ENCODE results near the gene AGBL1. TPM values are rescaled to one million over a fixed set of nuclear protein-coding genes. Genes with fewer than 3 reads are reported as not detected.

AGBL1 gene
- total RNA-seq, 1 experiment from 2014 or later = not detected

GRCh38 chr15:86256628-86257027 is 177.0 kb downstream of the AGBL1 start:
- Histone ChIP-seq H3K18ac (ENCODE audit: insufficient read length, low read depth, low read length) (no peak overlapping the region), H2BK12ac (ENCODE audit: insufficient read length, low read depth, low read length) (no peak overlapping the region), H3K79me2 (ENCODE audit: insufficient read depth, low read length) (no peaks in the 10 kb centered on the region), H4K20me1 (ENCODE audit: control insufficient read depth, insufficient read depth, insufficient read length) (no peaks in the 10 kb centered on the region), H4K5ac (ENCODE audit: insufficient read length, low read depth, low read length) (no peak overlapping the region), H3K4me1 (ENCODE audit: insufficient read depth, low read length) (no peaks in the 10 kb centered on the region), H3K27me3 (ENCODE audit: insufficient read depth, low read length) (no peaks in the 10 kb centered on the region), H3K79me1 (ENCODE audit: insufficient read depth, low read depth, low read length, poor library complexity, severe bottlenecking) (no peaks in the 10 kb centered on the region), H3T11ph (ENCODE audit: low read length) (no peak overlapping the region), H2AK5ac (ENCODE audit: insufficient read length, low read length) (no peak overlapping the region), H4K8ac (replicated peaks; ENCODE audit: insufficient read length, low read depth, low read length) (no peak overlapping the region), H3K4me2 (ENCODE audit: insufficient read depth, insufficient read length, low read length) (no peak overlapping the region), H2BK120ac (ENCODE audit: low read depth, low read length, poor library complexity, severe bottlenecking) (no peak overlapping the region), H2BK5ac (ENCODE audit: insufficient read length, low read length) (no peak overlapping the region), H3K9me3 (ENCODE audit: control insufficient read depth, low read depth, low read length) (no peaks in the 10 kb centered on the region), H3K23me2 (ENCODE audit: insufficient read length, low read depth, low read length, poor library complexity, severe bottlenecking) (no peaks in the 10 kb centered on the region), H3K23ac (ENCODE audit: insufficient read length, low read depth, low read length) (no peak overlapping the region), H2AFZ (ENCODE audit: low read length) (no peak overlapping the region), H3K14ac (ENCODE audit: insufficient read depth, low read length) (no peak overlapping the region), H3K9ac (ENCODE audit: extremely low read depth, insufficient read length, low read length) (no peak overlapping the region), H2BK20ac (ENCODE audit: low read depth, low read length, poor library complexity, severe bottlenecking) (no peak overlapping the region), H3K27ac (ENCODE audit: insufficient read length, low read depth, low read length) (no peak overlapping the region), H3K56ac (ENCODE audit: insufficient read length, low read depth, low read length) (no peak overlapping the region), H2BK15ac (ENCODE audit: low read depth, low read length) (no peak overlapping the region), H4K91ac (ENCODE audit: insufficient read length, low read depth, low read length) (no peak overlapping the region), H3K4ac (ENCODE audit: low read depth, low read length) (no peak overlapping the region)
- no peak for TF ChIP-seq CTCF (conservative IDR thresholded peaks at IDR 0.05)
- no peaks in the 10 kb centered on the region for H3K27me3 Mint-ChIP-seq (ENCODE audit: low read depth)
- H3K9me3 Mint-ChIP-seq = no peaks in the 10 kb centered on the region
- DNase-seq = no peak
- no peaks in the 10 kb centered on the region for H3K4me1 Mint-ChIP-seq
- peak overlapping the region in 1 of 3 experiments; percentile 67; a peak in 1 of 7 replicates for H3K27ac Mint-ChIP-seq
- no peak overlapping the region for H3K4me3 Mint-ChIP-seq
- H3K36me3 Mint-ChIP-seq (ENCODE audit: insufficient read depth in 1 of 3, low read depth in 3 of 3) = no peaks in the 10 kb centered on the region
- WGBS (ENCODE audit: extremely low coverage, insufficient read length, low lambda C conversion rate) = no CpG with 5 or more reads among the region's 6 CpGs

All from H9 (cell line).